HPDE6-E6E7 (cell line): Measurements from ENCODE around the gene ANKRD36.
"Not testable (repeated sequence)": the region's sequence is repeated elsewhere in the genome, so short reads cannot be mapped to it uniquely, and the experiment has no call there.

Experiments used
- DNase-seq: peaks from one replicate; pipeline ENCODE4 v3.0.0; 2011; ENCODE audit warnings: missing footprints; ENCODE audit errors: extremely low spot score

ANKRD36 gene

DNA sequence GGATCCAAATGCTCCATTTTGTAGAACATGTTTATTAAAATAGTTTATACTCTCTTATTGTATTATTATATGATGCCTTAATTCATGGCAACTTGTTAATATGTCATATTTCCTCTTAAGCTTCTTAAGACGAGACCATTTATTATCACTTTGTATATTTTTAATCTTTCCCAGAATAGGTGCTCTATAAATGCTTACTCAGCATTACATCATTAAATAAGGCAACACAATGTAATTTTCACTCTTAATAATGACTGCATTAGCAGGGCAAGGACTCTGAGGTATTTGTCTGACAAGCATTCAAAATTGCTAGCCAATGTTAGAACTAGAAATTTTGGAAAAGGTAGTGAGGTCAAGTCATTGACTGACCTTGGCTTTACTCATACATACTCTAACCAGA is 180.7 kb downstream of the ANKRD36 start:
- not testable (repeated sequence) for DNase-seq
